Parathyroid adenoma (tissue), 2 donors: Measurements from ENCODE around the gene PLG.
"Not testable (repeated sequence)": the region's sequence is repeated elsewhere in the genome, so short reads cannot be mapped to it uniquely, and the experiment has no call there.

Experiments used
- H2AFZ ChIP-seq: fragments of 300-600 bp; sonication (generic); one replicate; pipeline ENCODE4 v1.7.0; 2017; ENCODE audit warnings: antibody characterized with exemption, mild to moderate bottlenecking
- H3K27ac ChIP-seq: fragments of 300-600 bp; sonication (generic); one replicate; pipeline ENCODE4 v1.7.0; 2017
- H3K27me3 ChIP-seq: fragments of 300-600 bp; sonication (generic); one replicate; pipeline ENCODE4 v1.7.0; 2017; ENCODE audit warnings: low read length; ENCODE audit not compliant: control insufficient read depth, insufficient read depth
- H3K36me3 ChIP-seq: fragments of 300-600 bp; sonication (generic); one replicate; pipeline ENCODE4 v1.7.0; 2017; ENCODE audit warnings: low read length; ENCODE audit not compliant: control insufficient read depth, insufficient read depth
- H3K4me1 ChIP-seq: fragments of 300-600 bp; sonication (generic); one replicate; pipeline ENCODE4 v1.7.0; 2017; ENCODE audit warnings: control low read depth
- H3K4me2 ChIP-seq: fragments of 300-600 bp; sonication (generic); one replicate; pipeline ENCODE4 v1.7.0; 2017; ENCODE audit warnings: low read length
- H3K4me3 ChIP-seq: fragments of 300-600 bp; sonication (generic); one replicate; pipeline ENCODE4 v1.7.0; 2017; ENCODE audit warnings: low read depth, low read length
- H3K79me2 ChIP-seq: fragments of 300-600 bp; sonication (generic); one replicate; pipeline ENCODE4 v1.7.0; 2017; ENCODE audit warnings: control low read depth
- H3K9ac ChIP-seq: fragments of 300-600 bp; sonication (generic); one replicate; pipeline ENCODE4 v1.7.0; 2017; ENCODE audit warnings: mild to moderate bottlenecking
- H3K9me3 ChIP-seq: fragments of 300-600 bp; sonication (generic); one replicate; pipeline ENCODE4 v1.7.0; 2017; ENCODE audit warnings: low read length; ENCODE audit not compliant: control insufficient read depth
- CTCF ChIP-seq: fragments of 300-600 bp; sonication (generic); IDR thresholded peaks from one replicate; pipeline ENCODE4 v1.7.0; 2017; ENCODE audit warnings: antibody characterized with exemption, mild to moderate bottlenecking
- donor health status: primary hyperparathyroidism.

PLG gene

GRCh38 chr6:160774399-160774798 lies 72.4 kb downstream of the PLG start:
- no peaks in the 10 kb centered on the region for H3K4me1 ChIP-seq
- H2AFZ ChIP-seq = no peak overlapping the region
- H3K27ac ChIP-seq = no peak overlapping the region
- H3K4me3 ChIP-seq = no peak overlapping the region
- H3K79me2 ChIP-seq = no peaks in the 10 kb centered on the region
- H3K9ac ChIP-seq = no peak overlapping the region
- no peaks in the 10 kb centered on the region for H3K36me3 ChIP-seq
- H3K4me2 ChIP-seq = no peak overlapping the region
- H3K9me3 ChIP-seq = no peaks in the 10 kb centered on the region
- H3K27me3 ChIP-seq = no peaks in the 10 kb centered on the region
- no peak for TF ChIP-seq CTCF

- Histone ChIP-seq H3K4me1 (no peaks in the 10 kb centered on the region), H3K27ac (no peak overlapping the region), H3K27me3 (no peaks in the 10 kb centered on the region), H3K79me2 (no peaks in the 10 kb centered on the region), H3K36me3 (no peaks in the 10 kb centered on the region), H3K9me3 (no peaks in the 10 kb centered on the region), H2AFZ (no peak overlapping the region), H3K4me3 (no peak overlapping the region), H3K9ac (no peak overlapping the region), H3K4me2 (no peak overlapping the region)
- TF ChIP-seq CTCF = no peak
Observed at GRCh38 chr6:160775792-160776580, 73.9 kb downstream of the PLG start.

GRCh38 chr6:160779095-160779494 lies 77.1 kb downstream of the PLG start:
- not testable (repeated sequence) for H3K4me2 ChIP-seq, H3K9me3 ChIP-seq, H3K4me3 ChIP-seq, H2AFZ ChIP-seq, H3K4me1 ChIP-seq, H3K79me2 ChIP-seq, H3K9ac ChIP-seq, H3K27me3 ChIP-seq, H3K36me3 ChIP-seq, H3K27ac ChIP-seq

GRCh38 chr6:160780656-160781055 lies 78.6 kb downstream of the PLG start:
- not testable (repeated sequence) for H2AFZ ChIP-seq, H3K27ac ChIP-seq, H3K79me2 ChIP-seq

GRCh38 chr6:160781298-160781697 lies 79.3 kb downstream of the PLG start:
- H3K9me3 ChIP-seq = no peaks in the 10 kb centered on the region
- H3K36me3 ChIP-seq = no peaks in the 10 kb centered on the region
- no peak overlapping the region for H3K4me3 ChIP-seq
- no peak overlapping the region for H3K9ac ChIP-seq
- no peak overlapping the region for H2AFZ ChIP-seq
- no peaks in the 10 kb centered on the region for H3K27me3 ChIP-seq
- H3K79me2 ChIP-seq = no peaks in the 10 kb centered on the region
- no peak overlapping the region for H3K4me2 ChIP-seq
- TF ChIP-seq CTCF = no peak
- no peak overlapping the region for H3K27ac ChIP-seq
- H3K4me1 ChIP-seq = no peaks in the 10 kb centered on the region

More at GRCh38 chr6:160780656-160781055, 78.6 kb downstream of the PLG start:
- H3K4me3 ChIP-seq, H3K9ac ChIP-seq, H3K9me3 ChIP-seq, H3K36me3 ChIP-seq, H3K27me3 ChIP-seq, H3K4me2 ChIP-seq, H3K4me1 ChIP-seq: not testable (repeated sequence)

GRCh38 chr6:160782228-160782627 lies 80.2 kb downstream of the PLG start:
- no peak overlapping the region for H3K27ac ChIP-seq
- H3K79me2 ChIP-seq = no peaks in the 10 kb centered on the region
- no peaks in the 10 kb centered on the region for H3K36me3 ChIP-seq
- no peak overlapping the region for H3K4me2 ChIP-seq
- no peaks in the 10 kb centered on the region for H3K4me1 ChIP-seq
- no peak for TF ChIP-seq CTCF
- H3K4me3 ChIP-seq = no peak overlapping the region
- no peaks in the 10 kb centered on the region for H3K27me3 ChIP-seq
- no peaks in the 10 kb centered on the region for H3K9me3 ChIP-seq
- H2AFZ ChIP-seq = no peak overlapping the region
- H3K9ac ChIP-seq = no peak overlapping the region
